Stimulated activated CD4-positive, alpha-beta T cell treated with anti-CD3 and anti-CD28 coated beads, Interleukin-1b, Interleukin-23, amount 100 ng/mL, for 48 hours (primary cell): Measurements from ENCODE around the gene ARHGAP6.

Experiments
- DNase-seq: peaks from one replicate; pipeline ENCODE4 v3.0.0-alpha.2; 2020

Gene ARHGAP6

DNA sequence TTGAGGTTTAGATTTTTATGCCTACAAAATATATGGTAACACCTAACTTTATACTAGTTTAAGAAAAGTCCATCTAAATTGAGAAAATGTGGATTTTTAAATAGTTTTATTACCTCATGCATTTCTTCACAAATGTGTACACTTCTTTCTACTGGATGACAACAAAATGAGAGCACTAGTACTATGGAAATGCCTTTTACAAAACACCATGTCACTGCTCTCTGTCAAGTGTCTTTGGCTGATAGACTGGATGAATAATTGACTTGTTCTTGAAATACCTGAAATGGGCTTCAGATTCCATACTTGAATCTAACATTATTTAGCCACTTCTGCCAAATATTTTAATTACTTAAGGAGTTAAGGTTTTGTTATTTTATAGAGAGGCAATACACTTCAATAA, 323.0 kb downstream of the ARHGAP6 start:
- no peak for DNase-seq

DNA sequence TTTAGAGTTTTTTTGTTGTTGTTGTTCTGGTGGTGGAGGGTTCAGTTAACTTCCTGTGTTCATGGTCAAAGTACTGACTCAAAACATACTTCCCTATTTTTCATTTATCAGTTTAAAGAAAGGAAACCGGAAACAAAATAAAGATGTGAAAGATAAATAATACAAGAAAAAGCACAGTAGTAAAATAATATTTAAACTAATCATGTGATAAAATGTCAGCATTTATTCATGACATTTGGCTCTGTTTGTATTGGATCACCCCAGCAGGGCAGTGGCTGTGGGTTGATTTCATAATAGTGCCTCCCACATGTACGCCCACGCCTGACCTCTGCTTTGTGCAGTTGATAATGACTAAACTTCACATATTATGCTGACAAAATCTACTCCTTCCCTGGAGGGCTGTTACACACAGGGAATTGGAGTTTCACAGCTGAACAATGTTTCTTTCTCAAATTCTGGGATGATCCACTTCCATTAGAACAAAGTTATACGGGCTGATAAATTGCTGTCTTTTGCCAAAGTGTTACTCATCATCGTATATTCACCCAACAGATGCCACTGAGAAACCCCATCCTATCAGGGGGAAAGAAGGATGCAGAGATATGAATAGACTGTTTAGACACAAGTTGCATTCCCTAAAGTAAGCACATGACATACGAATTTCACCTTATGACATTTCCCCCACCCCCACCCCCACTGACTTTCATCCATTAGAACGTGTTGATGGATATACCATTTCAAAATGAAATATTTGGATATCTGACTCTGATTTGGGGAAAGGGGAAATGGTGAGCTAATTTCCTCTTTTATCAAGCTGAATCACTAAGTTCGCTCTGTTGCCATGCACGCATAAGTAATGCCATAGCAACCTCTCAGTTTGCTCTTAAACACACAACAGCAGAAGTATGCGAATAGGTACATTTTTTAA, 324.2 kb downstream of the ARHGAP6 start:
- DNase-seq: no peak

DNA sequence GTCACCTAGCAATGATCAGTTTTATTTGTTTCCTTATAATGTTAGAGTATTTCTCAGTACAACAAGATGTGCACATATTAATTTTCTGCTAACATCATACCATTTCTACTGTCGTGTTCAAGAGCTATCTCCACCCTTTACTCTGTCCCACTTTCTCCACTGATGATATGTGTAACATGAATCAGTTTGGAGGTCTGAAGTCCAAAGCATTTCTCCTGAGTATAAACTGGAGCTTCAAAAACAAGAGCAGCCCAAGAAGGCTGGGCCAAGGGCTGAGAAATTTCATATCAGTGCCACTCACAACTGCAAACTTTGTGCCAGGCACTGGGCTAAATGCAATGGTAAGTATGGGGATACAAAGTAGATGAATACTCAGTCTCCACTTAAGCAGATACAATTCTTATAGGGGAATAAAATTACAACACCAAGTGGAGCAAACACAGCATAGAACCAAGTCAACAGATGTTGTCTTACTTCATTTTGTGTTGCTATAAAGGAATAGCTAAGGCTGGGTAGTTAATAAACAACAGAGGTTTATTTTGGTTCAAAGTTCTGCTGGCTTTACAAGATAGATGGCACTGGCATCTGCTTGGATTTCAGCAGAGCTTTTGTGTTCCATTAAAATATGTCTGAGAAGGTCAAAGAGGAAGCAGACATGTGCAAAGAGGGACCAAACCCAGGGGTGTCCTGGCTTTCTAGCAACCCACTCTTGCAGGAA, 328.3 kb downstream of the ARHGAP6 start:
- DNase-seq: no peak

DNA sequence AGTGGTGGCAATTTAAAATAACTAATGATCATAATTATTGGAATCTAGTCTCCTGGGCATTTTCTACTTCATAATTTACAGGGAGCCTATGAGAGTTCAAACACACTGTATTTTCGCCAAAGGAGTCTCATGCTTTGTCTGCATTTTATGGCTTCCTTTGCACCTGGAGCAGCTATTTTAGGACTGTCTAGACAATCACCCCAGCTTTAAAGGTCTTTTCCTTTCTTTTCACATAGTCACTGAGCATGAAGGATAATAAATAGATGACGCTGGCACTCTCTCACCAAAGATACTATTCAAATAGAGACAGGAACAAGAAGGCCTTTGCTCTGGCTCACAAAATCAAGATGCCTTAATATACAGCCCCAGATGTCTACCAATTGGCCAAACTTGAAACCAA, 329.5 kb downstream of the ARHGAP6 start:
- no peak for DNase-seq

DNA sequence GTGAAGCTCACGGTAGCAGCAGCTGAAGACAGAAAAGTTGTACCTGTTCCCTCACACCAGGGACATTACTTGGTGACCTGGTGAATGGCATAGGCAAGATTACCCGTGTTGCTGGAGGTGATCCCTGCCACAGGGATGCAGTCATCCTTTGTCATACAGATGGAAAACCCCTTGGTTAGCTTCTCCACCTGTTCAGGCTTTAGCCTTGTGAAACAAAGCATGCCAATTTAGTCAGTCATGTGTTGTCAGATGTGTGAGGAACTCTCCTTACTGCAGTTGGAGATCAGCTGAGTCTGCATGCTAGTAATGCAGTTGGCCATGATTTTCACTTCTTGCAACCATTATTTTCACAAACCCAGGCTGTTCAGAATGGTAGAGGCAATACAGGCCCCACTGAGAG, 331.6 kb downstream of the ARHGAP6 start:
- no peak for DNase-seq

DNA sequence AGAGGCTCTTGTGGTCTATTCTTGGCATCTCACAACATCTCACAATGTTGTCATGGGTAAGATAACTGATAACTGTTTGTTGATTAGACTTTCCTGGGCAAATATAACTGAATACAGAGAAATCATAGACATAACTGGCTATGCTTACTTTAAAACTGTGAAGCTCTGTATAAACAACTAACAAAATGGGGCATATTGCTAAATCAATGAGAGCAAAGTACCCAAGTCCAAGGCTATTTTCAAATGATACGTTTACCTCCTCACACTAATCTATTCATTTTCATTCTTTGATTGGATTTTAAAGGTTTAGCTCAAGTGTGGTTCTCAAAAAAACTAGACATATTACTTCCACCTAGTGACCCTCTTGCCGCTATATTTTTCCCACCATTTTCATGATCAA, 333.9 kb downstream of the ARHGAP6 start:
- DNase-seq: no peak

DNA sequence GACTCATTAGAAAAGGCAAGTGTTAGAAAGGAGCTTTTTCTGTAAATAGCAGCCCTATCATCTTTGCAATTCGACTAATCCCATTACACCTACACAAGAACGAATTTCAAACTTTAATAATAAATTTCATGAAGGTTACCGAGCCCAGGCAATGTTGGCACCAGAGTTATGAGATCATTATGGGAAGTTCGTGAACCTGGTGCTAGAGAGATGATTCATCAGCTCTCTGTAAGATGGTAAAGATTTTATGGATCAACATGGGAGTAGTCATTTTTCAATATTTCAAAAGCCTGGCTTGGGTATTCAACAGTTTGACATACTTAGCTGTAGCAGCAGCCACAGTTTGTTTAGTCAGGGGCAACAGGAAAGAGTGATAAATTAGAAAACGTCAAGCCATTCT, 336.7 kb downstream of the ARHGAP6 start:
- no peak for DNase-seq

DNA sequence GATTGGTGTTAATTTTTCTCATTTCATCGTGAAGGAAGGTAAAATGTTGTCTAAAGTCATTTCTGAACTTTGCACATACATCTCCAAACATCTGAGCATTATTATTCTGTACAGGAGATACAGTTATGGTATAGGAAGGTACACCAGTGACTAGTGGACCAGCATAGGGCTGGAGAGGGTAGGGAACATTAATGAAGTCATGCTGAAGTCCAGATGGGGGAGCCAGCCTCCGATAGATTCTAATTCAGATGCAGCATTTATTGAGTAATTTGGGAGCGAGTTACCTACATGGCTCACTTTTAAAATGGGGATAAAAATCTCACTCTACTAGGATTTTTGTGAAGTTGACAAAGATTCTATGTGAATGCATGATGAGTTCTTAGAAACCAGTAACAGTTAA, 337.6 kb downstream of the ARHGAP6 start:
- no peak for DNase-seq

DNA sequence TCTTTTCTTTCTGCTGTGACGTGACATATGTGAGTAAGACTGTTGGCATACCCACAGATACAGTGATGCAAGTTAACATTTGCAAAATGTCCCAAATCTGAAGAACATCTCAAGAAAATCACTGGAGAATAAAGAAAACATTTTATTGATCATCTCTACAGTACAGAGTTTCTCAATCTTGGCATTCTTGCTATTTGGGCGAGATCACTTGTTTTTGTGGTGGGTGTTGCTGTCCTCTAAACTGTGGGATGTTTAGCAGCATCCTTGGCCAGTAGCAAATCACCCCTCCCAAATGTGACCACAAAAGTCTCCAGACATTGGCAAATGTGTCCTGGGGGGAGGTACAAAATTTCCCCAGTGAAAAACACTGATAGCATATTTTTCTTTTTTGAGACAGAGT, 343.7 kb downstream of the ARHGAP6 start:
- no peak for DNase-seq

DNA sequence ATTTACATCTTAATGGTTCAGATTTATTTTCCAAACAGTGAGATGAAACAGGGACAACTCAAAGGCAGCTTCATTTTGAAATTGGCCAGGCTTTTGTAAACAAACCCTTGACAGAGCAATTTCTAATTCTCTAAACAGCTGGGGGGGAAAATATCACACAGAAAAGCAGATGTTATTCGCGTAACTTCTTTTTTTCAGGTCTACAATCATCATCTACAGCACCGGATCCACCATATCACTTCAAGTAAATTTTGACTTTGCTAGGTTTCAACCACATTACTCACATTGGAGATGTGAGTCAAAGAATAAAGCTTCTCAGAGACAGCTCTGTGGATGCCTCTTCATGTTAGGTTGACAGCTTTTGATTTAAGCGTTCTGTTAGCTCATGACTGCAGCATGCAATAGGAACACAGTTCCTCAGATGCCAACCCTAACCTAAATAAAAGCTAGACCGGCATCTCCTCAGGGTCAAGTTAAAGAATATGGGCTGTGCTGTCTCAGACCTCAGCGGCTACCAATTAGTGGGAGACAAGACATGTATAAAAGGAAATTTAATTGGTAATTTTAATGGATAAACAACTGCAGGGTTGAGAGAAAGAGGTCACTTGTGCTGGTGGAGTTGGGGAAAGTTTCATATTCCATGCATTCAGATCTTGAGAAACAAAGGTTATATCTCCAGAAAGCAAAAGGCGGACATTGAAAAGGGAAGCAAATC, 345.8 kb downstream of the ARHGAP6 start:
- DNase-seq: no peak

DNA sequence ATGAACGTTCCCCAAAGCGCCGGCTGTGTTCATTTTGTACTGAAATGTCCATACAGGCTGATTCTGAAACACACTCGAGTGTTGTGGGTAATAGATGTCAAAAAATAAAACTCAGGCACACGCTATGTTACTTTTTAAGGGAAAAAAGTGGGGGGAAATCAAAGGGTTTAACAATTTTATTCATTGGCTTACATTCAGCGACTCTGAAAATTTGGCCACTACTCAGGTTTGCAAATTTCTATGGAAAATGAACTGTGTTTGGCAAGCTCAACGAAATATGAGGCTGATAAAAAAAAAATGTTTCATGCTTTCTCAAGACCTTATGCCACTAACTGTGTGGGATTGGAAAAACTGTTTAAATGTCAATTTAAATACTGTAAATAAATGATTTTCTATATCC, 354.0 kb downstream of the ARHGAP6 start:
- no peak for DNase-seq

DNA sequence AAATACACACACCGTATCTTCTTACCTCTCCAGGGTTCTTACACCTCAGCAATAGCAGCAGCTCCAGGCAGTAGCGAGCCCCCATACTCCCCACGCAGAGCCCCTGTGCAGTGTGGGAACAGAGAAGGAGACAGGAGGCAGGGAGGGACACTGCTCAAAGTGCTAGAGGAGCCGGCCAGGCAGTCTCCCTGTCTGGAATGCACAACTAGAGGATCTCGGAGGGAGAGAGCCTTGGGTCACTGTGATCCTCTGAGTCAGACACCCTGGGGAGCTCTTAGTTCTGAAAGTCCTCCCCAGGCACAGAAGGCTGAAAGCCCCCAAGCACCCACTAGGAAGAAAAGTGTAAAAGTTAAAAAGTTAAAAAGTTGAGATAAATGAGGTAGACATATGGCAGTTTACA, 356.5 kb downstream of the ARHGAP6 start:
- no peak for DNase-seq

DNA sequence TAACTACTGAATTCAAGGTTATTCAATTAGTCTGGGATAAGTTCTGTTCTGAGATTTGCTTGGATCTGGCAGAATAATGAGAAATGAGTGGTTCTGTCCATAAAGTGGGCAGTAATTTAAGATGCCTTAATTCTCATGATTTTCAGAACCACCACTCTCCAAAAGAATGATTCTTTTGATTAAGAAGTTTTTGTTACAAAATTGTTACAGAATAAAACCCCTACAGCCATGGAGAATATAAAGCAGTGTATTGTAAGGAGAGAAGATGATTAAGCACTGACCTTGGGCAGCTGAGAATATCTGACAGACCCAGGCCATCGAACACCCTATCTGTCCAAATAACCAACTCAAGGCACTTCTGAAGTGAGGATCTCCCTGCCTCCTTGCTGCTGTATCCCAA, 360.1 kb downstream of the ARHGAP6 start:
- DNase-seq: no peak

DNA sequence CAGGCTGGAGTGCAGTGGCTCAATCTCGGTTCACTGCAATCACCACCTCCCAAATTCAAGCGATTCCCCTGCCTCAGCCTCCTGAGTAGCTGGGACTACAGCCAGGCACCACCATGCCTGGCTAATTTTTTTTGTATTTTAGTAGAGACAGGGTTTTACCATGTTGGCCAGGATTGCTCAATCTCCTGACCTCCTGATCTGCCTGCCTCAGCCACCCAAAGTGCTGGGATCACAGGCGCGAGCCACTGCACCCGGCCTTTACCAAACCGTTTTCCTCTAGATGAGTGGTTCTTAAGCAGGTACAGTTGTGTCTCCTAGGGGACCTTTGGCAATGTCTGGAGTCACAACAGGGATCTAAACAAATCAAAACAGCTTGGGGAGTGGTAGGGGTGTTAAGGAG, 360.9 kb downstream of the ARHGAP6 start:
- DNase-seq: no peak

DNA sequence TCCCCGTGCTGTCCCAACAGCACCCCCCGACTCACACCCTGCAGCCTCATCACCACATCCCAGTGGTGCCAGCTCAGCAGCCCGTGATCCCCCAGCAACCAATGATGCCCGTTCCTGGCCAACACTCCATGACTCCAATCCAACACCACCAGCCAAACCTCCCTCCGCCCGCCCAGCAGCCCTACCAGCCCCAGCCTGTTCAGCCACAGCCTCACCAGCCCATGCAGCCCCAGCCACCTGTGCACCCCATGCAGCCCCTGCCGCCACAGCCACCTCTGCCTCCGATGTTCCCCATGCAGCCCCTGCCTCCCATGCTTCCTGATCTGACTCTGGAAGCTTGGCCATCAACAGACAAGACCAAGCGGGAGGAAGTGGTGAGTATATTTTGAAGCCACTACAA, 367.1 kb downstream of the ARHGAP6 start:
- DNase-seq: no peak

DNA sequence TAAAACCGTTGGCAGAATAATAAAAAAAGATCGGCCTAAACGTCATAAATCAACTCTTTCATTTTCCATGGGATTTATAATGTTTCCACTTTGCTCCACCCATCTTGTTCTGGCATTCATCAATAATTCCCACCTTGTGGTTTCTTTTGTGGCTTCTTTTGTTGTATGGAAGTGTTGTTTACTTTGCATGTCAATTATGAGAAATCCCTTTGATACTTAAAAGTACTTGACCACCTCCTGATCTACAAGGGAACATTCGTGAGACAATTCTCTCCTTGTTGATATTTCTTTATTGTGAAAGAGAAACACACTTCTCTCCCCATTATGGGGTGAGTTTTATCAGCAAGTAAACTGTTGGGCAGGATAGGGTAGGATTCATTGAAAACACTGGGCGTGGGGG, 369.7 kb downstream of the ARHGAP6 start:
- no peak for DNase-seq

DNA sequence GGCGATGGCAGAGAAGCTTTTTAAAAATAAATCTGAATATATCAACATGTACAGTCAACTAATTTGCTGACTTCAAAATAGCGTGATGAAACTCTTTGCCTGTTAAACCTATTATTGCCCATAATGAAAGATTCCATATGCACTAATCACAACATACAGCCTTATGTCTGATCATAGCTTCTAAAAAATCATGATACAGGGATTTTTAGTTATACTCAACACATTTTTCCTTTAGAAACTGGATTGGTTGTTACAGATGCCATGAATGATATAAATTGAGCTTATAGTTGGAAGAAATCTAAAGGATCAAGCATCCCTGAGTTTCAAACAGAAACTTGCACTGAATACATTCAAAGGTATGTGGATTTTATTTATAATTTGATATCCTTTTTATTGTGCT, 372.6 kb downstream of the ARHGAP6 start, which contains the start of gene AMELX:
AMELX (plus strand) TSS at position 301 of the 400 bp plus-strand sequence. CDS start 1,376 bp downstream, outside the sequence.
- DNase-seq: no peak

DNA sequence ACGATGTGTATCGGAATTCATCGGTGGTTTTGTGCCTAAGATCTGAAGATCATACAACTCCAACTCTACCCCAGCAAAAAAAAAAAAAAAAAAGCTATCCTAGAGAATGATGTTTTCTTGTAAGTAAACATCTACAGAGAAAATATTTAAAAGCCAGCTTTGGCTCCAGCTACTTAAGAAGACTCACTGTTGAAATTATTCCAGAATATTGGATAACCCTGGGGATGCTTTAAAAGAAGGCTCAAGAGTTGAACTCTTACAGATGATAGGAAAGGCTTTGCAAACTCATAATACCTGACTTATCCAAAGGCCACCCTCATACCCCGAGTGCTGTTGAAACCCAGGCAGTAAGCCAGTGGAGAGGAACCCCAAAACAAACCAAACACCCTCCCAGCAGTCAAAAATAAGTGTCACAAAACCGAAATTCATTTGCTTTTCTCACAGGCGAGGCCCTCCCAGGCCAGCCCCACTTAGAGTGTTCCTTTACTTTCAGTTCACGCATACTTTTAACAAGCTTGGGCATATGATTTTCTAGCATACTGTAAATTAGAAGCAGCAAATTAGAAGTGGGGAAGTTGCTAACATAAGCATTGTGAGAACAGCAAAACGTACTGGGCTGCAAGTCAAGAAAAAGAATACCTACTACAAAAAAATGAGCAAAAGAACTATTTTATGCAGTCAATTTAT, 375.2 kb downstream of the ARHGAP6 start:
- no peak for DNase-seq

DNA sequence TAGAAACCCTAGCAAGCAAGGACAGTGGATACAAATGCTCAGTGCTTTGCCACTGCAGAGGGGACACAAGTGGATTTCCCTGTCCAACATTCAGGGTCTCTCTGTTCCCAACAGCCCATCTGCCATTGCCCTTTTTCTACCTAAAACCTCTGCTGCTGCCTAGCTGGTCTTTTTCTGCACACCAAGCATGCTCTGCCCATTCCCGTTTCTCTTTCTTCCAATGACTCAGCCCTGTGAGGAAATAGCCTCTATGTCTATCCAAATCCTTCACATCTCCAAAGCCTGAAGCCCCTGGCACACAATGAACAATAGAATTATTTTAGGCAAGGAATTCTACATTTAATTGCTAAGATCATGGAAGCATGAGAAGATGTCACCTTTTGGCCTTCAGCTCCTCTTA, 378.2 kb downstream of the ARHGAP6 start:
- DNase-seq: no peak

DNA sequence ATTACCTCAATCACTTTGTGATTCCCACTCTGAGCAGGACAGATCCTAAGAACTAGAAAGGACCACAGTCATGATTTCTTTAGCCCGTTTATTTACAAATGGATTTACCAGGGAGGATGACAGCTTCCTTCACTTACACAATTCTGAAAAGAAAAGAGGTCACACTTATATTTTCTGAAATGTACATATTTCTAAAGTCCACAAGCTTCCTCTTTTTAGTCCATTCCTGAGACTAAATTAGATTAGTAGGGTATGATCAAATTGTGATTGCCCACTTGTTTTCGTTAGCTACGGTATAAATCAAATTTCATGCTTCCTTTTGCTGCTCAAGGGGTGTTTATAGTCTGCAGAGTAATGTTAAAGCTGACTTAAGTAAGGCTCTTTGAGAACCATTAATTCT, 380.1 kb downstream of the ARHGAP6 start:
- no peak for DNase-seq

DNA sequence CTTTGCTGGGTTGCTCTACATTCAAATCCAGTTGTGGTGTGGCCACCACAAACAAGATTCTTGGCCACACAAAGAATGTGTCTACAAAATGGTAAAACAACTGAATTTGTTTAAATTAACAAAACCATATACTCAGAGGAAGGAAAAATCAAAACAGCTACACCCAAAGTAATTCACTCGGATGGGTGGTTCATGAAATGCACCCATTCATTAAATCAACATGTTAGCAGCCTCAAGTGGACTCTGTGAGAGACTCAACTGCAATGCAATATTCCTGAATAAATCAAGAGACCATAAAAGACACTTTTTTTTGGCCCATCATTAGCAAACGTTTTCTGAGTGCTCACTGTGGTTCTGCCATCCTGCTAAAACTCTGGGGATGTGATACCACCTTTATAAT, 383.7 kb downstream of the ARHGAP6 start:
- no peak for DNase-seq

DNA sequence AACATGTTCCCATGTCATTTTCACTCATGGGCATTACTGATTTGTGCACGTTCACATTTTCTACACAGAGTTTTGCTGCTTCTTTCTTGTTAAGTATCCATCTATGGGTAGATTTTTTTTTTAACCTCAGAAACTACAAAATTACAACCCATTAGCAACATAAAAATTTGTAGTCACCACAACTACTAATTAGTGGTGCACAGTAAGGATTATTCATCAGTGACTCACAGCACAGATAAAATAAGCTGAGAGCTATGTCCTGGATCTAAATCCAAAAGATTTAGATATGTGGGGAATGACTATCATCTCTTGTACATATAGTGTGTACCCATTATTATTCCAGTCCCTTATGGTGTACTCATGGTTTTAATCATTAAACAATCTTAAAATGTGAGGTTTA, 392.2 kb downstream of the ARHGAP6 start:
- no peak for DNase-seq

DNA sequence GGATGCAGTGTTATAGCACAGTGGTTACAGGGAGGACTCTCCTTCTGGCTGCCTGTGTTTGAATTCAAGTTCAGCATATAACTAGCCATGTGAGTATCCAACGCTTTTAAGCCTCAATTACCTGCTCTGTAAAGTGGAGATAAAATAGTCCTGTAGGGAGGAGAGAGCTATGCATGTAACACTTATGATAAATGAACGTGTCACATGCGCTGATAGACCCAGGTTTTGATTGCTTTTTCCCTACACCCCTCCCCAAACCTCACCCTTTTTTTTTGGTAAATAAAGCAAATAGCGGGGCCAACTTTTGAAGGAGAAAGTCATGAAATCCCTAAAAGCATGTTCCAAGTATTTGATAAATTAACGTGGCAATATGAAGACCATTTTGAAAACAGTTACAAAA, 392.9 kb downstream of the ARHGAP6 start:
- no peak for DNase-seq
